NCI-H774 (cell line): ENCODE data around the gene RASGRF1.
"Not testable (repeated sequence)": the region's sequence is repeated elsewhere in the genome, so short reads cannot be mapped to it uniquely, and the experiment has no call there.

Experiments used
- DNase-seq: peaks from one replicate; lab custom pipeline; 2025; lab: John Stamatoyannopoulos, UW

The RASGRF1 gene

GRCh38 chr15:79006071-79006470, 84.5 kb downstream of the RASGRF1 start:
- no peak for DNase-seq

- no peak for DNase-seq
These were observed 86.2 kb downstream of the RASGRF1 start for GRCh38 chr15:79004336-79004735.

GRCh38 chr15:79003896-79004295, 86.7 kb downstream of the RASGRF1 start:
- DNase-seq, result no peak

- no peak for DNase-seq
These were observed 87.3 kb downstream of the RASGRF1 start for GRCh38 chr15:79003301-79003700.

- no peak for DNase-seq
These were observed 88.0 kb downstream of the RASGRF1 start for GRCh38 chr15:79002581-79002980.

- no peak for DNase-seq
These were observed 90.9 kb downstream of the RASGRF1 start for GRCh38 chr15:78999636-79000035.

GRCh38 chr15:78998526-78998925, 92.1 kb downstream of the RASGRF1 start:
- DNase-seq, result no peak

GRCh38 chr15:78997981-78998499, 92.5 kb downstream of the RASGRF1 start:
- DNase-seq, result no peak

- DNase-seq, result no peak
These were observed 93.7 kb downstream of the RASGRF1 start for GRCh38 chr15:78996894-78997275.

- no peak for DNase-seq
These were observed 94.4 kb downstream of the RASGRF1 start for GRCh38 chr15:78995921-78996893.

- not testable (repeated sequence) for DNase-seq
These were observed 95.4 kb downstream of the RASGRF1 start for GRCh38 chr15:78995161-78995560.

GRCh38 chr15:78993931-78994530, 96.5 kb downstream of the RASGRF1 start:
- no peak for DNase-seq

GRCh38 chr15:78993257-78993930, 97.2 kb downstream of the RASGRF1 start:
- no peak for DNase-seq

GRCh38 chr15:78992416-78993256, 97.9 kb downstream of the RASGRF1 start:
- DNase-seq, result no peak

- no peak for DNase-seq
These were observed 98.7 kb downstream of the RASGRF1 start for GRCh38 chr15:78991879-78992278.

GRCh38 chr15:78991476-78991875, 99.1 kb downstream of the RASGRF1 start:
- DNase-seq, result no peak

GRCh38 chr15:78990278-78990677, 100.3 kb downstream of the RASGRF1 start:
- DNase-seq, result no peak

GRCh38 chr15:78989701-78990240, 100.8 kb downstream of the RASGRF1 start:
- no peak for DNase-seq

- no peak for DNase-seq
These were observed 102.1 kb downstream of the RASGRF1 start for GRCh38 chr15:78988361-78988911.

- no peak for DNase-seq
These were observed 102.8 kb downstream of the RASGRF1 start for GRCh38 chr15:78987556-78988360.
